Measurements from ENCODE around the gene UGT1A4. TPM values are rescaled to one million over a fixed set of nuclear protein-coding genes. Genes with fewer than 3 reads are reported as not detected.

Gene UGT1A4
- not detected for total RNA-seq

GRCh38 chr2:233718552-233718951 lies at the start of gene UGT1A4:
Gene UGT1A4 (plus strand): TSS chr2:233718736. CDS start chr2:233718821, 85 bp downstream.
- H3K4me3 Mint-ChIP-seq = no peak within 1 kb of the TSS
- no peaks in the 10 kb centered on the region for H3K9me3 Mint-ChIP-seq
- H3K36me3 Mint-ChIP-seq (ENCODE audit: insufficient read depth) = no peaks in the 10 kb centered on the region
- H3K27me3 Mint-ChIP-seq (ENCODE audit: low read depth) = peaks cover 34% of the 10 kb centered on the region
- DNase-seq (no peak), ATAC-seq (no peak)
- no peaks in the 10 kb centered on the region for H3K4me1 Mint-ChIP-seq (ENCODE audit: low read depth)

- DNase-seq (no peak), ATAC-seq (no peak)
- H3K36me3 Mint-ChIP-seq (ENCODE audit: insufficient read depth) = no peaks in the 10 kb centered on the region
- H3K9me3 Mint-ChIP-seq = peaks cover 5% of the 10 kb centered on the region
- no peak within 1 kb of the TSS for H3K4me3 Mint-ChIP-seq
- peaks cover 35% of the 10 kb centered on the region for H3K27me3 Mint-ChIP-seq (ENCODE audit: low read depth)
- H3K4me1 Mint-ChIP-seq (ENCODE audit: low read depth) = no peaks in the 10 kb centered on the region
Measured at GRCh38 chr2:233671290-233672161, 47.0 kb upstream of the UGT1A4 start, which contains the start of gene UGT1A9. Gene UGT1A9 (plus strand): TSS chr2:233671898. CDS start chr2:233671935, 37 bp downstream.

- Mint-ChIP-seq H3K27me3 (ENCODE audit: low read depth) (peaks cover 38% of the 10 kb centered on the region), H3K36me3 (ENCODE audit: insufficient read depth) (no peaks in the 10 kb centered on the region), H3K4me1 (ENCODE audit: low read depth) (no peaks in the 10 kb centered on the region), H3K9me3 (peaks cover 5% of the 10 kb centered on the region), H3K4me3 (no peak overlapping the region)
- ATAC-seq = no peak
- DNase-seq = no peak
Measured at GRCh38 chr2:233672886-233673285, 45.6 kb upstream of the UGT1A4 start.

- peaks cover under 1% of the 10 kb centered on the region for H3K9me3 Mint-ChIP-seq
- no peak for DNase-seq
Measured at GRCh38 chr2:233673896-233674295, 44.6 kb upstream of the UGT1A4 start.

GRCh38 chr2:233674314-233674713 lies 44.2 kb upstream of the UGT1A4 start:
- H3K4me3 Mint-ChIP-seq = no peak overlapping the region
- no peaks in the 10 kb centered on the region for H3K36me3 Mint-ChIP-seq (ENCODE audit: insufficient read depth)
- ATAC-seq (no peak), DNase-seq (no peak)
- no peaks in the 10 kb centered on the region for H3K4me1 Mint-ChIP-seq (ENCODE audit: low read depth)
- H3K27me3 Mint-ChIP-seq (ENCODE audit: low read depth) = peaks cover 34% of the 10 kb centered on the region
- no peaks in the 10 kb centered on the region for H3K9me3 Mint-ChIP-seq

More at GRCh38 chr2:233673896-233674295, 44.6 kb upstream of the UGT1A4 start:
- H3K36me3 Mint-ChIP-seq (ENCODE audit: insufficient read depth) = no peaks in the 10 kb centered on the region
- ATAC-seq = no peak
- H3K4me1 Mint-ChIP-seq (ENCODE audit: low read depth) = no peaks in the 10 kb centered on the region
- no peak overlapping the region for H3K4me3 Mint-ChIP-seq
- H3K27me3 Mint-ChIP-seq (ENCODE audit: low read depth) = peaks cover 34% of the 10 kb centered on the region

GRCh38 chr2:233674995-233675394 lies 43.5 kb upstream of the UGT1A4 start:
- Mint-ChIP-seq H3K36me3 (ENCODE audit: insufficient read depth) (no peaks in the 10 kb centered on the region), H3K27me3 (ENCODE audit: low read depth) (peaks cover 37% of the 10 kb centered on the region), H3K4me1 (ENCODE audit: low read depth) (no peaks in the 10 kb centered on the region), H3K9me3 (no peaks in the 10 kb centered on the region), H3K4me3 (no peak overlapping the region)
- DNase-seq (no peak), ATAC-seq (no peak)

GRCh38 chr2:233676046-233676445 lies 42.5 kb upstream of the UGT1A4 start:
- Mint-ChIP-seq H3K4me3 (no peak overlapping the region), H3K9me3 (no peaks in the 10 kb centered on the region), H3K36me3 (ENCODE audit: insufficient read depth) (no peaks in the 10 kb centered on the region), H3K27me3 (ENCODE audit: low read depth) (peaks cover 27% of the 10 kb centered on the region), H3K4me1 (ENCODE audit: low read depth) (no peaks in the 10 kb centered on the region)
- DNase-seq = no peak
- no peak for ATAC-seq

- no peaks in the 10 kb centered on the region for H3K36me3 Mint-ChIP-seq (ENCODE audit: insufficient read depth)
Measured at GRCh38 chr2:233679196-233679595, 39.3 kb upstream of the UGT1A4 start.

GRCh38 chr2:233680361-233681045 lies 38.0 kb upstream of the UGT1A4 start:
- Mint-ChIP-seq H3K9me3 (no peaks in the 10 kb centered on the region), H3K4me1 (ENCODE audit: low read depth) (no peaks in the 10 kb centered on the region), H3K4me3 (no peak overlapping the region), H3K27me3 (ENCODE audit: low read depth) (peaks cover 11% of the 10 kb centered on the region), H3K36me3 (ENCODE audit: insufficient read depth) (no peaks in the 10 kb centered on the region)
- ATAC-seq (no peak), DNase-seq (no peak)

More at GRCh38 chr2:233679196-233679595, 39.3 kb upstream of the UGT1A4 start:
- no peaks in the 10 kb centered on the region for H3K9me3 Mint-ChIP-seq
- ATAC-seq = no peak
- no peak for DNase-seq
- no peak overlapping the region for H3K4me3 Mint-ChIP-seq
- peaks cover 17% of the 10 kb centered on the region for H3K27me3 Mint-ChIP-seq (ENCODE audit: low read depth)
- no peaks in the 10 kb centered on the region for H3K4me1 Mint-ChIP-seq (ENCODE audit: low read depth)

- Mint-ChIP-seq H3K36me3 (ENCODE audit: insufficient read depth) (no peaks in the 10 kb centered on the region), H3K4me3 (no peak within 1 kb of the TSS), H3K4me1 (ENCODE audit: low read depth) (no peaks in the 10 kb centered on the region), H3K9me3 (no peaks in the 10 kb centered on the region), H3K27me3 (ENCODE audit: low read depth) (peaks cover 10% of the 10 kb centered on the region)
- ATAC-seq (no peak), DNase-seq (no peak)
Measured at GRCh38 chr2:233681521-233682099, 36.9 kb upstream of the UGT1A4 start, which contains the start of gene UGT1A7. Gene UGT1A7 (plus strand): TSS chr2:233681901. CDS start chr2:233681938, 37 bp downstream.

GRCh38 chr2:233684640-233685039 lies 33.9 kb upstream of the UGT1A4 start:
- no peak overlapping the region for H3K4me3 Mint-ChIP-seq
- ATAC-seq = no peak
- no peaks in the 10 kb centered on the region for H3K9me3 Mint-ChIP-seq
- H3K27me3 Mint-ChIP-seq (ENCODE audit: low read depth) = peaks cover 12% of the 10 kb centered on the region
- H3K4me1 Mint-ChIP-seq (ENCODE audit: low read depth) = no peaks in the 10 kb centered on the region
- DNase-seq = no peak
- H3K36me3 Mint-ChIP-seq (ENCODE audit: insufficient read depth) = no peaks in the 10 kb centered on the region

GRCh38 chr2:233686928-233687327 lies 31.6 kb upstream of the UGT1A4 start:
- Mint-ChIP-seq H3K4me1 (ENCODE audit: low read depth) (no peaks in the 10 kb centered on the region), H3K36me3 (ENCODE audit: insufficient read depth) (no peaks in the 10 kb centered on the region), H3K27me3 (ENCODE audit: low read depth) (peaks cover 9% of the 10 kb centered on the region), H3K4me3 (no peak overlapping the region), H3K9me3 (no peaks in the 10 kb centered on the region)
- DNase-seq (no peak), ATAC-seq (no peak)

GRCh38 chr2:233688341-233688740 lies 30.2 kb upstream of the UGT1A4 start:
- Mint-ChIP-seq H3K4me3 (no peak overlapping the region), H3K4me1 (ENCODE audit: low read depth) (no peaks in the 10 kb centered on the region), H3K27me3 (ENCODE audit: low read depth) (peaks cover 12% of the 10 kb centered on the region), H3K9me3 (no peaks in the 10 kb centered on the region), H3K36me3 (ENCODE audit: insufficient read depth) (no peaks in the 10 kb centered on the region)
- ATAC-seq (no peak), DNase-seq (no peak)

- DNase-seq (no peak), ATAC-seq (no peak)
- Mint-ChIP-seq H3K27me3 (ENCODE audit: low read depth) (peaks cover 12% of the 10 kb centered on the region), H3K9me3 (no peaks in the 10 kb centered on the region), H3K4me3 (no peak overlapping the region), H3K4me1 (ENCODE audit: low read depth) (no peaks in the 10 kb centered on the region), H3K36me3 (ENCODE audit: insufficient read depth) (no peaks in the 10 kb centered on the region)
Measured at GRCh38 chr2:233689031-233689430, 29.5 kb upstream of the UGT1A4 start.

Measured in activated T-cell treated with anti-CD3 and anti-CD28 coated beads, Interleukin-2, amount 50 U/mL, for 4 hours (primary cell).